Measurements from ENCODE around the gene PGF. TPM values are rescaled to one million over a fixed set of nuclear protein-coding genes. Genes with fewer than 3 reads are reported as not detected.

The PGF gene
- total RNA-seq, 1 experiment from 2014 or later, result 6.4 TPM

DNA sequence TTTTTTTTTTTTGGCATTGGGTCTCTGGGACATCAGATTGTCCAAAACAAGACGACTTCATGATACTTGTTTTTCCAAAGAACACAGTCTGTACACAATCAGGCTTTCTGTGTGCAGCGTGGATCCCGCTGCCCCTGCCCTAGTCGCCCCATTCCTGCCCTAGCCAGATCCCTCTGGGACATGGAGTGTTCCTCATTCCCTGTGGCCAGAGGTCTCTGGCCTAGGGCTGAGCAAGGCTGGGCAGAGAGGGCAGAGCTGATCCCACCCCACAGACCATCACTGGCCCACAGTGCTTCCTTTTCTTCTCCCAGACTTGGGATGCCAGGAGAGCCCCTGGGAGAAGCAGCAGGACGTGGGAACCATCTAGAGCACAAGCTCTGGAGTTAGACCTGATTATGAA lies 26.4 kb upstream of the PGF start:
- BruUV-seq (replicated peaks), result no TSS peak
- TF ChIP-seq, protein P1, sequence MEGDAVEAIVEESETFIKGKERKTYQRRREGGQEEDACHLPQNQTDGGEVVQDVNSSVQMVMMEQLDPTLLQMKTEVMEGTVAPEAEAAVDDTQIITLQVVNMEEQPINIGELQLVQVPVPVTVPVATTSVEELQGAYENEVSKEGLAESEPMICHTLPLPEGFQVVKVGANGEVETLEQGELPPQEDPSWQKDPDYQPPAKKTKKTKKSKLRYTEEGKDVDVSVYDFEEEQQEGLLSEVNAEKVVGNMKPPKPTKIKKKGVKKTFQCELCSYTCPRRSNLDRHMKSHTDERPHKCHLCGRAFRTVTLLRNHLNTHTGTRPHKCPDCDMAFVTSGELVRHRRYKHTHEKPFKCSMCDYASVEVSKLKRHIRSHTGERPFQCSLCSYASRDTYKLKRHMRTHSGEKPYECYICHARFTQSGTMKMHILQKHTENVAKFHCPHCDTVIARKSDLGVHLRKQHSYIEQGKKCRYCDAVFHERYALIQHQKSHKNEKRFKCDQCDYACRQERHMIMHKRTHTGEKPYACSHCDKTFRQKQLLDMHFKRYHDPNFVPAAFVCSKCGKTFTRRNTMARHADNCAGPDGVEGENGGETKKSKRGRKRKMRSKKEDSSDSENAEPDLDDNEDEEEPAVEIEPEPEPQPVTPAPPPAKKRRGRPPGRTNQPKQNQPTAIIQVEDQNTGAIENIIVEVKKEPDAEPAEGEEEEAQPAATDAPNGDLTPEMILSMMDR (IDR thresholded peaks at IDR 0.05 in 2 of 3, conservative IDR thresholded peaks at IDR 0.05 in 1 of 3; ENCODE audit: borderline replicate concordance in 1 of 3, insufficient read depth in 1 of 3, low read depth in 2 of 3, low read length in 2 of 3), result no peak
- TF ChIP-seq ELF1 (IDR thresholded peaks at IDR 0.05; ENCODE audit: borderline replicate concordance, low read depth) (no peak), CEBPB (IDR thresholded peaks at IDR 0.05; ENCODE audit: low read depth) (no peak), YY1 (IDR thresholded peaks at IDR 0.05; ENCODE audit: extremely low read depth, insufficient replicate concordance, low read depth, low read length) (no peak), POLR2A (IDR thresholded peaks at IDR 0.05; ENCODE audit: borderline replicate concordance, extremely low read depth, insufficient read depth, insufficient read length) (no peak), EZH2 (IDR thresholded peaks at IDR 0.05) (no peak), FOSL1 (IDR thresholded peaks at IDR 0.05; ENCODE audit: low read depth) (no peak), EGR1 (IDR thresholded peaks at IDR 0.05; ENCODE audit: low read depth) (no peak), SIN3A (IDR thresholded peaks at IDR 0.05; ENCODE audit: low read depth) (no peak), ZFX (IDR thresholded peaks at IDR 0.05) (no peak), JUND (IDR thresholded peaks at IDR 0.05) (no peak), RAD21 (IDR thresholded peaks at IDR 0.05; ENCODE audit: low read depth) (no peak), SRF (IDR thresholded peaks at IDR 0.05; ENCODE audit: low read depth) (no peak), TCF7L2 (IDR thresholded peaks at IDR 0.05; ENCODE audit: borderline replicate concordance, extremely low read depth, insufficient read depth, insufficient read length) (no peak)
- TF ChIP-seq, protein P2, sequence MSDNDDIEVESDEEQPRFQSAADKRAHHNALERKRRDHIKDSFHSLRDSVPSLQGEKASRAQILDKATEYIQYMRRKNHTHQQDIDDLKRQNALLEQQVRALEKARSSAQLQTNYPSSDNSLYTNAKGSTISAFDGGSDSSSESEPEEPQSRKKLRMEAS (IDR thresholded peaks at IDR 0.05), result no peak
- TF ChIP-seq, protein P3, sequence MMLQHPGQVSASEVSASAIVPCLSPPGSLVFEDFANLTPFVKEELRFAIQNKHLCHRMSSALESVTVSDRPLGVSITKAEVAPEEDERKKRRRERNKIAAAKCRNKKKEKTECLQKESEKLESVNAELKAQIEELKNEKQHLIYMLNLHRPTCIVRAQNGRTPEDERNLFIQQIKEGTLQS (IDR thresholded peaks at IDR 0.05), result no peak
- TF ChIP-seq, protein P4, sequence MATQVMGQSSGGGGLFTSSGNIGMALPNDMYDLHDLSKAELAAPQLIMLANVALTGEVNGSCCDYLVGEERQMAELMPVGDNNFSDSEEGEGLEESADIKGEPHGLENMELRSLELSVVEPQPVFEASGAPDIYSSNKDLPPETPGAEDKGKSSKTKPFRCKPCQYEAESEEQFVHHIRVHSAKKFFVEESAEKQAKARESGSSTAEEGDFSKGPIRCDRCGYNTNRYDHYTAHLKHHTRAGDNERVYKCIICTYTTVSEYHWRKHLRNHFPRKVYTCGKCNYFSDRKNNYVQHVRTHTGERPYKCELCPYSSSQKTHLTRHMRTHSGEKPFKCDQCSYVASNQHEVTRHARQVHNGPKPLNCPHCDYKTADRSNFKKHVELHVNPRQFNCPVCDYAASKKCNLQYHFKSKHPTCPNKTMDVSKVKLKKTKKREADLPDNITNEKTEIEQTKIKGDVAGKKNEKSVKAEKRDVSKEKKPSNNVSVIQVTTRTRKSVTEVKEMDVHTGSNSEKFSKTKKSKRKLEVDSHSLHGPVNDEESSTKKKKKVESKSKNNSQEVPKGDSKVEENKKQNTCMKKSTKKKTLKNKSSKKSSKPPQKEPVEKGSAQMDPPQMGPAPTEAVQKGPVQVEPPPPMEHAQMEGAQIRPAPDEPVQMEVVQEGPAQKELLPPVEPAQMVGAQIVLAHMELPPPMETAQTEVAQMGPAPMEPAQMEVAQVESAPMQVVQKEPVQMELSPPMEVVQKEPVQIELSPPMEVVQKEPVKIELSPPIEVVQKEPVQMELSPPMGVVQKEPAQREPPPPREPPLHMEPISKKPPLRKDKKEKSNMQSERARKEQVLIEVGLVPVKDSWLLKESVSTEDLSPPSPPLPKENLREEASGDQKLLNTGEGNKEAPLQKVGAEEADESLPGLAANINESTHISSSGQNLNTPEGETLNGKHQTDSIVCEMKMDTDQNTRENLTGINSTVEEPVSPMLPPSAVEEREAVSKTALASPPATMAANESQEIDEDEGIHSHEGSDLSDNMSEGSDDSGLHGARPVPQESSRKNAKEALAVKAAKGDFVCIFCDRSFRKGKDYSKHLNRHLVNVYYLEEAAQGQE (IDR thresholded peaks at IDR 0.05; ENCODE audit: low read depth), result no peak
- TF ChIP-seq, protein P5, sequence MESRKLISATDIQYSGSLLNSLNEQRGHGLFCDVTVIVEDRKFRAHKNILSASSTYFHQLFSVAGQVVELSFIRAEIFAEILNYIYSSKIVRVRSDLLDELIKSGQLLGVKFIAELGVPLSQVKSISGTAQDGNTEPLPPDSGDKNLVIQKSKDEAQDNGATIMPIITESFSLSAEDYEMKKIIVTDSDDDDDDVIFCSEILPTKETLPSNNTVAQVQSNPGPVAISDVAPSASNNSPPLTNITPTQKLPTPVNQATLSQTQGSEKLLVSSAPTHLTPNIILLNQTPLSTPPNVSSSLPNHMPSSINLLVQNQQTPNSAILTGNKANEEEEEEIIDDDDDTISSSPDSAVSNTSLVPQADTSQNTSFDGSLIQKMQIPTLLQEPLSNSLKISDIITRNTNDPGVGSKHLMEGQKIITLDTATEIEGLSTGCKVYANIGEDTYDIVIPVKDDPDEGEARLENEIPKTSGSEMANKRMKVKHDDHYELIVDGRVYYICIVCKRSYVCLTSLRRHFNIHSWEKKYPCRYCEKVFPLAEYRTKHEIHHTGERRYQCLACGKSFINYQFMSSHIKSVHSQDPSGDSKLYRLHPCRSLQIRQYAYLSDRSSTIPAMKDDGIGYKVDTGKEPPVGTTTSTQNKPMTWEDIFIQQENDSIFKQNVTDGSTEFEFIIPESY (IDR thresholded peaks at IDR 0.05; ENCODE audit: extremely low read depth, insufficient replicate concordance, low read length), result no peak
- Histone ChIP-seq H3K27me3 (ENCODE audit: insufficient read depth, low read length) (no peaks in the 10 kb centered on the region), H3K4me2 (ENCODE audit: low read length) (no peak overlapping the region), H3K9me2 (ENCODE audit: insufficient read depth) (no peaks in the 10 kb centered on the region), H3K4me1 (ENCODE audit: control insufficient read depth in 1 of 2, insufficient read depth in 2 of 2, low read length in 2 of 2) (no peaks in the 10 kb centered on the region), H3K36me3 (ENCODE audit: control insufficient read depth in 1 of 2, insufficient read depth in 2 of 2, low read length in 2 of 2) (no peaks in the 10 kb centered on the region), H3K9ac (ENCODE audit: low read length) (no peak overlapping the region), H3K27ac (ENCODE audit: low read depth, low read length) (no peak overlapping the region), H2AFZ (ENCODE audit: low read depth, low read length, poor library complexity, severe bottlenecking) (no peak overlapping the region), H3K9me3 (ENCODE audit: control insufficient read depth in 1 of 2, insufficient read depth in 1 of 2, low read depth in 1 of 2, low read length in 2 of 2) (no peaks in the 10 kb centered on the region), H4K20me1 (ENCODE audit: insufficient read depth) (no peaks in the 10 kb centered on the region), H3K4me3 (replicated peaks in 1 of 2; ENCODE audit: low read depth in 1 of 2, low read length in 2 of 2) (no peak overlapping the region), H3K79me2 (ENCODE audit: insufficient read depth, low read length) (no peaks in the 10 kb centered on the region)
- POLR2A ChIA-PET, result interaction anchor here (1.2 kb wide), 1 partner anchor 26 kb away, joined by 3 read pairs; the partner anchor contains the start of gene PGF
- no peak for ATAC-seq
- intact Hi-C loops (cut with micrococcal nuclease), result no loop called here
- no peak for DNase-seq (ENCODE audit: low read depth, low spot score)
- RAD21 ChIA-PET (ENCODE audit: low non-redundant PET in 1 of 2, low total read pairs in 2 of 2, uncharacterized antibody in 2 of 2, unreplicated experiment in 2 of 2), result no interaction called here
- CTCF ChIA-PET, result no interaction called here
